Fibroblast of lung (primary cell): ENCODE results near the gene WNT3A.

Source experiments
- EZH2 ChIP-seq: IDR thresholded peaks from 2 replicates; pipeline ENCODE4 v1.5.1; 2012; ENCODE audit warnings: low read length, control low read depth, mild to moderate bottlenecking; ENCODE audit errors: missing control alignments
- TF ChIP-seq, protein P1 (sequence below), 2 donors: IDR thresholded peaks in 1 of 2; conservative IDR thresholded peaks in 1 of 2; 1 replicate in 1 of 2; 2 replicates in 1 of 2; pipeline ENCODE4 v1.5.1; 2011 to 2012; ENCODE audit warnings: low read length in 2 of 2, control low read depth in 1 of 2, inconsistent platforms in 1 of 2, low read depth in 1 of 2, mild to moderate bottlenecking in 1 of 2

DNA sequence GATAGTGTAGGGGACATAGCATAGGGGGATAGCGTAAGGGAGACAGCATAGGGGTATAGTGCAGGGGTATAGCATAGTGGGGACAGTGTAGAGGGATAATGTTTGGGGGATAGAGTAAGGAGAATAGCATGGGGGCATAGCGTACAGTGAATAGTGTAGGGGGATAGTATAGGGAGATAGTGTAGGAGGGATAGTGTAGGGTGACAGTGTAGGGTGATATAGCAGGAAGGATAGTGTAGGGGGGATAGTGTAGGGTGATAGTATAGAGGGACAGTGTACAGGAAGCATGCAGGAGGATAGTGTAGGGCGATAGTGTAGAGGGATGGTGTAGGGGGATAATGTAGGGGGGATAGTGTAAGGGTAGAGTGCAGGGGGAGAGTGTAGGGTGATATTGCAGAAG lies 64.1 kb downstream of the WNT3A start:
- TF ChIP-seq EZH2 = no peak
- TF ChIP-seq, protein P1, sequence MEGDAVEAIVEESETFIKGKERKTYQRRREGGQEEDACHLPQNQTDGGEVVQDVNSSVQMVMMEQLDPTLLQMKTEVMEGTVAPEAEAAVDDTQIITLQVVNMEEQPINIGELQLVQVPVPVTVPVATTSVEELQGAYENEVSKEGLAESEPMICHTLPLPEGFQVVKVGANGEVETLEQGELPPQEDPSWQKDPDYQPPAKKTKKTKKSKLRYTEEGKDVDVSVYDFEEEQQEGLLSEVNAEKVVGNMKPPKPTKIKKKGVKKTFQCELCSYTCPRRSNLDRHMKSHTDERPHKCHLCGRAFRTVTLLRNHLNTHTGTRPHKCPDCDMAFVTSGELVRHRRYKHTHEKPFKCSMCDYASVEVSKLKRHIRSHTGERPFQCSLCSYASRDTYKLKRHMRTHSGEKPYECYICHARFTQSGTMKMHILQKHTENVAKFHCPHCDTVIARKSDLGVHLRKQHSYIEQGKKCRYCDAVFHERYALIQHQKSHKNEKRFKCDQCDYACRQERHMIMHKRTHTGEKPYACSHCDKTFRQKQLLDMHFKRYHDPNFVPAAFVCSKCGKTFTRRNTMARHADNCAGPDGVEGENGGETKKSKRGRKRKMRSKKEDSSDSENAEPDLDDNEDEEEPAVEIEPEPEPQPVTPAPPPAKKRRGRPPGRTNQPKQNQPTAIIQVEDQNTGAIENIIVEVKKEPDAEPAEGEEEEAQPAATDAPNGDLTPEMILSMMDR (conservative IDR thresholded peaks at IDR 0.05 in 1 of 2, IDR thresholded peaks at IDR 0.05 in 1 of 2; ENCODE audit: low read depth in 1 of 2, low read length in 2 of 2) = no peak
